GM15510 (cell line): ENCODE data around the gene FOXL2NB.

Source experiments
- POLR2A ChIP-seq: IDR thresholded peaks from 3 replicates; pipeline ENCODE4 v1.6.1; 2011; ENCODE audit warnings: borderline replicate concordance; ENCODE audit not compliant: insufficient read length; ENCODE audit errors: extremely low read depth

The FOXL2NB gene

GRCh38 chr3:138949002-138949418 lies 2.0 kb downstream of the FOXL2NB start:
- no peak for TF ChIP-seq POLR2A

GRCh38 chr3:138949445-138950005 lies 2.5 kb downstream of the FOXL2NB start:
- no peak for TF ChIP-seq POLR2A

DNA sequence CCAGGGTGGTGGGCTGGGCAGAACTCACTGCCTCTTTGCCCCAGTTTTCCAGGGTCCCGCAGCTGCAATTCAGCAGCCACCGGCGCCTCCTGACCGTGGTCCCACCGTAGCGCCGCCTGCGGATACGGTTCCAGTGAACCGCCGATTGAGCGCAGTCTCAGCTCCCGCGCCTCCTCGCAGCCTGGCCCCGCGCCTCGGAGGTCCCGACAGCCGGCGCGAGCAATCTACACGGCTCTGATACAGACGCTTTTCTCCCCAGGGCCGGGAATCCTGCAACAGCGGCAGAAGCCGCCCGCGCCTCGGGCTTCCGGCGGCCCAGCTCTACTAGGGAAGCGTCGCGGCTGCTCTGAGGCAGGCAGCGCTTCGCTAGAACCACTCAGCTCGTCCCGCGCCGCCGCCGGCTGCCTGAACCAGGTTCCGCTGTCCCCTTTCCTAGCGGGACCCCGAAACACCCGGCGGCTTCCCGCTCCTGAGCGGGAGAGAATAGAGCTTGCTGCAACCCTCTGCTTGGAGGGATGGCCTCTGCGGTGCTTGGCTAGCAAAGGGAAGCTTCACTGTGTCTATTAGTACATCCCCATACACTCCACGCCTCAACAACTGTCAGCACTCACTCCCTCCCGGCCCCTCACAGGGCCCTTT lies 3.1 kb downstream of the FOXL2NB start:
- TF ChIP-seq POLR2A, result no peak

GRCh38 chr3:138950701-138951100 lies 3.7 kb downstream of the FOXL2NB start:
- TF ChIP-seq POLR2A, result no peak

- TF ChIP-seq POLR2A, result no peak
Measured at GRCh38 chr3:138960417-138960852, 13.4 kb downstream of the FOXL2NB start.

GRCh38 chr3:138962854-138963560 lies 16.0 kb downstream of the FOXL2NB start:
- TF ChIP-seq POLR2A, result no peak

DNA sequence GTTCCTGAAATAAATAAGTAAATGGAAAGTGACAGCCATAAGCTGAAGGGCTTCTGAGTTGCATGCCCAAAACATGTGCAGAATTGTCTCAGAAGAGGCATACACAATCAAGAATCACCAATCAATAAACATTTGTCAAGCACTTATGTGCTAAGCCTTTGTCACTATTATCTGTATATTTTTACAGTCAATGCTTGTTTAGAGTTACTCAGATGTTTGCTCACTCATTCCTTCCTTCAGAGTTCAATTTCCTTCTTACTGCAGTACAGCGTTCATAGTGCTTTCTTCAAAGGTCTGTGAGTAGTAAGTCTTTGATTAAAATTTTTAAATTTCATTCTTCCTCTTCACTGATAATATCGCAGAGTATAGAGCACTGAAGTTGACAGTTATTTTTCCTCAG lies 17.2 kb downstream of the FOXL2NB start:
- no peak for TF ChIP-seq POLR2A

DNA sequence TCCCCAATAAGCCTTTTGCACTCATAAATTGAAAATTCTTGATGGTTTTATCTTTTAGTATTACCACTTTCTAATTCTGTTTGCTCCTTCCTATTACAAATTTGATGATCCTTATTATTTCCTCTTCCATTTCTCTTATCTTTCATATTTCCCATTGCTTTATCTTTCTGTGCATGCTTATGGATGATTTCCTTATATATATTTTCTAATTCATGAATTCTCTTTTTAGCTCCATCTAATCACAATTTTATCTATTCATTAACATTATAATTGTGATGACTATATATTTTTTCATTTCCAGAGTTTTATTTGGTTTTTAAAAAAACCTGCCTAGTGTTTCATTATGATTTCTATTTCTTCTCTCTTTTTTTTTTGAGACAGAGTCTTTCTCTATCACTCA lies 17.9 kb downstream of the FOXL2NB start:
- no peak for TF ChIP-seq POLR2A

- no peak for TF ChIP-seq POLR2A
Measured at GRCh38 chr3:138971766-138972320, 24.8 kb downstream of the FOXL2NB start.

- no peak for TF ChIP-seq POLR2A
Measured at GRCh38 chr3:138972941-138973340, 25.9 kb downstream of the FOXL2NB start.

DNA sequence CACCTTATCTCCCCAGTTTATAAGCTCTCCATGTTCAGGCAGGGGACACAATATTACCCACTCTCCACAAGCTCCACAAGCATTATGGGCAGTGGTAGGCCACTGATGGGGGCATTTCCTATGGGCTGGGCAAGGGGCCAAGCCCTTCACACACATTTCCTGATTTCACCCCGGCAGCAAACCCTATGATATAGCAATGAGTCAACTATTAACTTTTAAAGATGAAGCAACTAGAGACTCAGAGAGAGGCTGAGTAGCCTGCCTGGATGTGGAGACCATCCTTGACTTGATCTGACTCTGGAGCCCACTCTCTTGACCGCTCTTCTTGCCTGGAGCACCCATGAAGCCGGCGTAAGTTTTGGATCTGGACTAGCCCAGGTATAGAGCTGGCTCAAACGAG lies 27.4 kb downstream of the FOXL2NB start:
- no peak for TF ChIP-seq POLR2A

DNA sequence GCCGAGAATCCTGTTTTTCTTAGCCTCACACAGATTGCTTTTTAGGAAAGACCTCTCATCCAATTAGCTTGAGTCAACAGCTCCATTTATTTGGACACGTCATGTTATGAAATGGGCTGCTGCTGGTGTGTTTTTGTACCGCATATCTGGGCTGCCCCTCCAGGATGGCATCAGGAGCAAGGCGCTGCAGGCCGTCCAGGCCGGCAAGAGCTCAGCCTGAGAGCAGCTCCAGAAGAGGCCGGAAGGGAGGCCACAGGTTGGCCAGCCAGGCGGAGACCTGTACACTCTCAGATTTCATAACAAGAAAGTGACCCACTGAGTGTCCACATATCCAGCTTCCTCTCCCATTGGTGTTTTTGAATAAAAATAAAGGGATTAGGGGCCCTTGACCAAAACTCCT lies 28.3 kb downstream of the FOXL2NB start:
- TF ChIP-seq POLR2A, result no peak

DNA sequence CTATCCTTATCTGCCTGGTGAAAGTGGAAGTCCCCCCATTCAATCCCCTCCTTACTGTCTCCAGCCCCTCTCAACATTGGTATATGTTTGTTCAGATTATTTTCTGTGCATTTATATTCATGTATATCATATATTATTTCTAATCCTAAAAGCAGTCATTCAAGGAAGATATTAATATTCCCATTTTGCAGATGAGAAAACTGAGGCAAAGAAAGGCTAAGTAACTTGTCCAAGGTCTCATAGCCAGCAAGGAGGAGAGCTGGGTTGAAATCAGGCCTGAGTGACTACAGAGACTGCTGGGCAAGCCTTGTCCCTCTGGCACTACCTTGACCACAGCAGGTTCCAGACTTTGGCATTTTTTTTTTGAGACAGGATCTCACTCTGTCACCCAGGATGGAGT lies 29.0 kb downstream of the FOXL2NB start:
- no peak for TF ChIP-seq POLR2A

- no peak for TF ChIP-seq POLR2A
Measured at GRCh38 chr3:138984816-138985215, 37.8 kb downstream of the FOXL2NB start.

- TF ChIP-seq POLR2A, result no peak
Measured at GRCh38 chr3:138985932-138986331, 38.9 kb downstream of the FOXL2NB start.
